MV-4-11 (cell line): ENCODE results near the gene MCF2L.
A peak's percentile ranks its signal among the peaks of the same experiment; 100 is the strongest.
"Not testable (repeated sequence)": the region's sequence is repeated elsewhere in the genome, so short reads cannot be mapped to it uniquely, and the experiment has no call there.

Experiments used
- DNase-seq: peaks from one replicate; lab custom pipeline; 2025; lab: John Stamatoyannopoulos, UW

The MCF2L gene

GRCh38 chr13:113016526-113017295 lies 47.7 kb downstream of the MCF2L start:
- DNase-seq, result no peak

GRCh38 chr13:113017506-113018215 lies 48.6 kb downstream of the MCF2L start:
- no peak for DNase-seq

GRCh38 chr13:113018676-113019465 lies 49.9 kb downstream of the MCF2L start:
- DNase-seq, result no peak

- DNase-seq, result peak; percentile 93
Observed at GRCh38 chr13:113020323-113021080, 51.5 kb downstream of the MCF2L start.

GRCh38 chr13:113021391-113021790 lies 52.4 kb downstream of the MCF2L start:
- no peak for DNase-seq

- DNase-seq, result no peak
Observed at GRCh38 chr13:113021811-113022210, 52.8 kb downstream of the MCF2L start.

GRCh38 chr13:113022391-113022744 lies 53.4 kb downstream of the MCF2L start:
- no peak for DNase-seq

- peak; percentile 6 for DNase-seq
Observed at GRCh38 chr13:113022745-113023574, 53.9 kb downstream of the MCF2L start.

GRCh38 chr13:113023694-113024430 lies 54.8 kb downstream of the MCF2L start:
- DNase-seq, result no peak

GRCh38 chr13:113024466-113024865 lies 55.5 kb downstream of the MCF2L start:
- no peak for DNase-seq

GRCh38 chr13:113026391-113026910 lies 57.4 kb downstream of the MCF2L start:
- DNase-seq, result no peak

- no peak for DNase-seq
Observed at GRCh38 chr13:113027095-113027494, 58.1 kb downstream of the MCF2L start.

GRCh38 chr13:113027566-113027965 lies 58.6 kb downstream of the MCF2L start:
- no peak for DNase-seq

GRCh38 chr13:113028336-113029060 lies 59.5 kb downstream of the MCF2L start:
- DNase-seq, result no peak

GRCh38 chr13:113029061-113029445 lies 60.0 kb downstream of the MCF2L start:
- DNase-seq, result no peak

GRCh38 chr13:113029487-113030258 lies 60.7 kb downstream of the MCF2L start:
- DNase-seq, result no peak

GRCh38 chr13:113030259-113030640 lies 61.2 kb downstream of the MCF2L start:
- DNase-seq, result not testable (repeated sequence)

GRCh38 chr13:113031465-113031864 lies 62.5 kb downstream of the MCF2L start:
- DNase-seq, result no peak

GRCh38 chr13:113032291-113032690 lies 63.3 kb downstream of the MCF2L start:
- no peak for DNase-seq
